PFSK-1 (cell line): ENCODE measurements around the gene TMBIM4.

Experiments used
- FOXP2 ChIP-seq: optimal IDR thresholded peaks from 2 replicates; pipeline ENCODE3; 2011; ENCODE audit warnings: borderline replicate concordance, control low read depth, inconsistent platforms; ENCODE audit not compliant: insufficient read depth; ENCODE audit errors: extremely low read length, extremely low read depth
- POLR2AphosphoS5 ChIP-seq: IDR thresholded peaks from 2 replicates; pipeline ENCODE4 v1.6.1; 2012; ENCODE audit warnings: low read depth, mild to moderate bottlenecking, control low read depth, low read length, moderate library complexity
- REST ChIP-seq, 2 experiments: IDR thresholded peaks; 2 replicates each; pipeline versions ENCODE4 v1.6.1 to v1.8.0; 2011 to 2012; ENCODE audit warnings: low read depth in 2 of 2, low read length in 2 of 2, control low read depth in 1 of 2, inconsistent platforms in 1 of 2, mild to moderate bottlenecking in 1 of 2, moderate library complexity in 1 of 2; ENCODE audit not compliant: insufficient read depth in 1 of 2
- SIN3A ChIP-seq: IDR thresholded peaks from 2 replicates; pipeline ENCODE4 v1.6.1; 2012; ENCODE audit warnings: mild to moderate bottlenecking, low read length, moderate library complexity, borderline replicate concordance; ENCODE audit not compliant: insufficient read depth
- TAF1 ChIP-seq: IDR thresholded peaks from 2 replicates; pipeline ENCODE4 v1.6.1; 2012; ENCODE audit warnings: low read length, control low read depth, borderline replicate concordance; ENCODE audit not compliant: insufficient read depth

DNA sequence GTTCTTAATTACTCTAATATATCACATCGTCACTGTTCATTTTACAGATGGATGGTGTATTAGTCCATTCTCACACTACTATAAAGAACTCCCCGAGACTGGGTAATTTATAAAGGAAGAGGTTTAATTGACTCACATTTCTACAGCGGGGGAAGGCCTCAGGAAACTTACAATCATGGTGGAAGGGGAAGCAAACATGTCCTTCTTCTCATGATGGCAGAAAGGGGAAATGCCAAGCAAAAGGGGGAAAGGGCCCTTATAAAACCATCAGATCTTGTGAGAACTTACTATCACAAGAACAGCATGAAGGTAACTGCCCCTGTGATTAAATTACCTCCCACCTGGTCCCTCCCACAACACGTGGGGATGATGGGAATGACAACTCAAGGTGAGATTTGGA, 6.5 kb downstream of the TMBIM4 start:
- TF ChIP-seq POLR2AphosphoS5 = no peak
- no peak for TF ChIP-seq SIN3A
- no peak for TF ChIP-seq FOXP2
- no peak for TF ChIP-seq TAF1
- no peak for TF ChIP-seq REST (IDR thresholded peaks at IDR 0.05; ENCODE audit: insufficient read depth in 1 of 2, low read depth in 2 of 2, low read length in 2 of 2)
